Superior temporal gyrus (tissue), 1 donor: ENCODE data around the gene KIAA1755.
"Not testable (repeated sequence)": the region's sequence is repeated elsewhere in the genome, so short reads cannot be mapped to it uniquely, and the experiment has no call there.

ENCODE experiments used
- DNase-seq: peaks from one replicate; pipeline ENCODE4 v3.0.0-alpha.2; 2016; ENCODE audit errors: extremely low spot score

Gene KIAA1755

DNA sequence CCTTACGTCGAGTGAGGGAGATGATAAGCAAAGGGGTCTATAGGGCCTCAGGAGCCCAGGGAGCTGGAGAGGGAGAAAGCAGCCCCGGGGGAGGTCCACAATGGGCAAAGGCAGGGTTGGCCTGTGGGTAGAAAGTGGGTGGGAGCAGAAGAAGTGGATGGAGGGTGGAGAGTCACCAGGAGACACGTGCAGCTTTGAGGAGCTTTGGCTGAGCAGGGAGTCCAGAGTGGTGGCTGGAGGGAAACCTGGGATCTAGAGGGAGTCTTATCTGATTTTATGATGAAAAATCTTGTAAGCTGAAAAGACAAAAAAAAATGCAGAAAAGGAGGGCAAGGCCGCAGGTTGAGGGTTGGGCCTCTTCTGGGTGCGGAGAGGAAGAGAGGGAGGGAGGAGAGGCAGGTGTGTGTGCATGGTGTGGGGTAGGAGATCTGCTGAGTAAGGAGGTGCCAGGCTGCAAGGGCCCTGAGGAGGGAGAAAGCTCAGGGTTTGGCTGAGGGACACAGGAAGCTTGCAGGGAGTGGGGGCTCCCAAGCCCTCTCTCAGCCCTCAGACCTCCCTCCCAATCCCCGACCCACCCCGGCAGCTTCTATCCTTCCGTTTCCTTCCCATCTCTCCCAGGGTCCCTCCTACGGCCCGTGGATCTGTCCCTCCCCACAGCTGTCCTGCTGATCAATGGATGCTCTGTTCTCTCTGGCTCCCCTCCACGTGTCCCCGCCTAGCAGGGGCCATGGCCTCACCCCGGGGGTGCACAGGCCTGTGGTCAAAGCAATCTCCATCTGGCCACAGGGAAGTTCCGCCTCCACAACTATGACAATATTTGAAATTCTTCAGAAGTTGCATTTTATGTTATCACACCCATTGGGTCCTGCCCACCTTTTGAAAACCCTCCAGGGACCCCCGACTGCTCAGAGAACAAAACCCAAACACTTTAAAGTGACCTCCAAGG lies 26.3 kb upstream of the KIAA1755 start:
- peak; percentile 93 for DNase-seq

- no peak for DNase-seq
Measured at GRCh38 chr20:38284893-38285444, 24.4 kb upstream of the KIAA1755 start.

GRCh38 chr20:38284066-38284650 lies 23.6 kb upstream of the KIAA1755 start:
- DNase-seq, result not testable (repeated sequence)

GRCh38 chr20:38283236-38283635 lies 22.7 kb upstream of the KIAA1755 start:
- DNase-seq, result no peak

DNA sequence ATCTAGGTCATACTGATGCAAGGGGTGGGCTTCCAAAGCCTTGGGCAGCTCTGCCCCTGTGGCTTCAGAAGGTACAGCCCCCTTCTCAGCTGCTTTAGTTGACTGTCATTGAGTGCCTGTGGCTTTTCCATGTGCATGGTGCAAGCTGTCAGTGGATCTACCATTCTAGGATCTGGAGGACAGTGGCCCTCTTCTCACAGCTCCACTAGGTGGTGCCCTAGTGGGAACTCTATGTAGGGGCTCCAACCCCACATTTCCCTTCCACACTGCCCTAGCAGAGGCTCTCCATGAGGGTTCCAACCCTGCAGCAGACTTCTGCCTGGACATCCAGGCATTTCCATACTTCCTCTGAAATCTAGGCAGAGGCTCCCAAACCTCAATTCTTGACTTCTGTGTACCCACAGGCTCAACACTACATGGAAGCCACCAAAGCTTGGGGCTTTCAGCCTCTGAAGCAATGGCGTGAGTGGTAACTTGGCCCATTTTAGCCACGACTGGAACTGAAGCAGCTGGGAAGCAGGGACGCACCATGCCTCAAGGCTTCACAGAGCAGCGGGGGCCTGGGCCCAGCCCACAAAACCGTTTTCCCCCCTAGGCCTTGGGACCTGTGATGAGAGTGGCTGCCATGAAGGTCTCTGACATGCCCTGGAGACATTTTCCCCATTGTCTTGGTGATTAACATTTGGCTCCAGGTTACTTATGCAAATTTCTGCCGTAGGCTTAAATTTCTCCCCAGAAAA lies 20.8 kb upstream of the KIAA1755 start:
- DNase-seq, result not testable (repeated sequence)

GRCh38 chr20:38278763-38279162 lies 18.2 kb upstream of the KIAA1755 start:
- DNase-seq, result no peak

DNA sequence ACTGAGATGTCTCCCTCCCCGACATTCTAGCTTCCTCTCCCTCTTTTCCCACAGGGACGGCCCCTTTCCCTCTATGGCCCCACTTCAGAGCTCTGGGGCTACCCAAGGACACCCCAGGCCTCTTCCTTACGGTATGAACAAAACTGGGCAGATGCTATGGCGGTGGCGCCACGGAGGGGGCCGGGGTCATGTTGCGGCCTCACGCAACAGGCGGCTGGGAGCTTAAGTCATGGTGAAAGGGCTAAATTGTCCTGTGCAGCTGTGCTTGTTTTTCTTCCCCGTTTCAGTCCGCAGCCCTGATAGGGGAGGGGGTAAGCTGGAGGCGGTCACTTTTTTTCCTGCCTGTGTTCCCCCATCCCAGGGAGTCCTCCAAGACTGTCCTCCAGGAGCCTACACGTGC lies 17.6 kb upstream of the KIAA1755 start:
- peak; percentile 63 for DNase-seq

GRCh38 chr20:38277691-38278090 lies 17.2 kb upstream of the KIAA1755 start:
- no peak for DNase-seq

- DNase-seq, result no peak
Measured at GRCh38 chr20:38277285-38277684, 16.8 kb upstream of the KIAA1755 start.

DNA sequence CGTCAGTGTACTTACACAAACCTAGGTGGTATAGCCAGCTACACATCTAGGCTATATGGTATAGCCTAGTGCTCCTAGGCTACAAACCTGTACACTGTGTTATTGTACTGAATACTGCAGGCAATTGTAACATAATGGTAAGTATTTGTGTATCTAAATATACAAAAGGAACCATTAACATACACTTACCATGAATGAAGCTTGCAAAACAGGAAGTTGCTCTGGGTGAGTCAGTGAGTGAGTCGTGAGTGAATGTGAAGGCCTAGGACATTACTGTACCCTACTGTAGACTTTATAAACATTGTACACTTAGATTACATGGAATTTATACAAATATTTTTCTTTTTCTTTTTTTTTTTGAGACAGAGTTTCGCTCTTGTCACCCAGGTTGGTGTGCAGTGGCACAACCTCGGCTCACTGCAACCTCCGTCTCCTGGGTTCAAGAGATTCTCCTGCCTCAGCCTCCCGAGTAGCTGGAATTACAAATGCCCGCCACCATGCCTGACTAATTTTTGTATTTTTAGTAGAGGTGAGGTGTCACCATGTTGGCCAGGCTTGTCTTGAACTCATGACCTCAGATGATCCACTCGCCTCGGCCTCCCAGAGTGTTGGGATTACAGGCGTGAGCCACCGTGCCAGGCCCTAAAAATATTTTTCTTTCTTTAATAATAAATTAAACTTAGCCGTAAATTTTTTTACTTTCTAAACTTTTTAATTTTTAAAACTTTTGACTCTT lies 15.4 kb upstream of the KIAA1755 start:
- no peak for DNase-seq

DNA sequence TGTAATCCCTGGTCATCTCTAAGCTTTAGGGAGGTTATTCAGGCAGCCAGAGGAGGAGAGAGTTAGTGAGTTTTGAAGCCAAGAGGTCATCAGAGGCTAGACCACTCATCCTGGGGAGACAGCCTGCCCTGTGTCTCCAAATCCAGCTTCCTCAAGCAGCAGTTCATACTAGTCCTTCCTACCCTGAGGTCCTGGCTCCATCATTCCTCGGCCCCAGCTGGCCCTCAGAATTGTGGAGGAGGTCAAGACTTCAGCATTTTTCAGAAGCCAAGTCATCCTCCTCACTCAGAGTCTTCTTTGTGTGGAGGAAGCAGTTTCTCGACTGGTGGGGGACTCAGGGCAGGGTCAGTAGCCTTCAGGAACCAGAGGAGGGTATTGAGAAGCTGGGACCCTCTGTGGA lies 12.4 kb upstream of the KIAA1755 start:
- no peak for DNase-seq

- DNase-seq, result no peak
Measured at GRCh38 chr20:38272398-38272797, 11.9 kb upstream of the KIAA1755 start.

- no peak for DNase-seq
Measured at GRCh38 chr20:38271608-38272120, 11.1 kb upstream of the KIAA1755 start.

GRCh38 chr20:38270869-38271605 lies 10.5 kb upstream of the KIAA1755 start:
- DNase-seq, result no peak

DNA sequence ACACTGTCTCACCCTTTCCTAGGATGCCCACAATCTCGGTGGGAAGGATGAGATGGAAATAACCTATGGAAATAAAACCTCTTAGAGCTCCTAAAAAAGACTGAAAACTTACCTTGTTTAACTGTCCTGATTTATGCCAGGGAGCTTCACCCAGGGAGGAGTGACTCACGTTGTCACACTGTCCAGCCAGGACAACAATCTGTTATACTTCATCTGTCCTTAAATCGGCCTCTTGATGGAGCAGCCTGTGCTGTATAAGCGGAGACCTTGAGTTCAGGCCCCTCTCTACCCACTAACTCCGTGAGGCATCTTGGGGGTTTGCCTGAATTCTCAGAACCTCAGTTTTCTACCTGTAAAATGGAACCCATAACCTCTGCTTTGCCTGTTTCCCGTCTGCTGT lies 9.2 kb upstream of the KIAA1755 start:
- DNase-seq, result no peak

- DNase-seq, result no peak
Measured at GRCh38 chr20:38269040-38269439, 8.5 kb upstream of the KIAA1755 start.

GRCh38 chr20:38267901-38268514 lies 7.5 kb upstream of the KIAA1755 start:
- no peak for DNase-seq

DNA sequence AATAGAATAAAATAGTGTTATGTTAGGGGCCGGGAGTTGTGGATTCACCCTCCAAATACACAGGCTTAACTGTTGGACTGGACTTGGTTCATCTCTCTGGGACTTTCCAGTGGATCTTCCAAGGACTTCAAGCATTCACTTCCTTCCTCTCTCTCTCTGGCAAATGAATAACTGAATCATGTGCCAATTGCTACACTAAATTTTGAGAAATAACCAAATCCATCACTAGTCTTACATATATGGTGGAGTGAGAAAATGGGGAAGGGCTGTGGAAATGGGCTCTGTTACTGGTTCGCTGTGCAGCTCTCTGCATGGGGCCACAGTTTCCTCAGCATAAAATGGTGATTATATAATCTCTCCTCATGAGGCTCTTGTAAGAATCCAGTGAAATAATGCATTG lies 6.8 kb upstream of the KIAA1755 start:
- DNase-seq, result no peak

DNA sequence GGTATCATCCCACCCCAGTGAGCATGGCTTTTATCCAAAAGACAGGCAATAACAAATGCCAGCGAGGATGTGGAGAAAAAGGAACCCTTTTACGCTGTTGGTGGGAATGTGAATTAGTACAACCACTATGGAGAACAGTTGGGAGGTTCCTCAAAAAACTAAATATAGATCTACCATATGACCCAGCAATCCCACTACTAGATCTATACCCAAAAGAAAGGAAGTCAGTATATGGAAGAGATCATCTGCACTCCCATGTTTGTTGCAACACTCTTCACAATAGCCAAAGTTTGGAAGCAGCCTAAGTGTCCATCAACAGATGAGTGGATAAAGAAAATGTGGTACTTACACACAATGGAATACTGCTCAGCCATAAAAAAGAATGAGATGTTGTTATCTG lies 5.9 kb upstream of the KIAA1755 start:
- DNase-seq, result no peak

DNA sequence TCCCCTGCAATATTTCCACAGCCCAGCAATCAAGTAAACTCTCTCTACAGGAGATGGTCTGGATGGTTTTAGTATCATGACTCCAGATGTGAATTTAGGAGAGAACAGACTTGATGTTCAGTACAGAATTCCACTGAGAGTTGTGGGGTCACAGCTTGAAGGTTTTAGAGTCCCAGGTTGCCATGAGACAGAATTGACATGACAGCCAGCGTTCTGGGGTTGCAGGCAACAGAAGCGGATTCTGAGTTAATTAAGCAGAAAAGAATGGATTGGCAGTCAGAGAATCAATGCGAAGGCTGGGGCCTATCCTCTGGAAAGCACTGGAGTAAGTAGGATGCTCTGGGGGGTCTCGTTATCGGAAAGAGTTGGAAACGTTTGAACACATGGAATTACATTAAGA lies 2.4 kb upstream of the KIAA1755 start:
- no peak for DNase-seq
